Stimulated activated CD8-positive, alpha-beta memory T cell treated with anti-CD3 and anti-CD28 coated beads, Interleukin-7, amount 100 ng/mL, for 1 hour (primary cell): ENCODE results near the gene PPM1D.
"Not testable (repeated sequence)": the region's sequence is repeated elsewhere in the genome, so short reads cannot be mapped to it uniquely, and the experiment has no call there.

Source experiments
- DNase-seq, 2 donors: peaks; one replicate each; pipeline ENCODE4 v3.0.0-alpha.2; 2020; ENCODE audit warnings: low read depth in 2 of 2

The PPM1D gene

GRCh38 chr17:60599620-60600489 is at the start of gene PPM1D:
PPM1D (plus strand) TSS chr17:60600193; CDS start chr17:60600415, 222 bp downstream.
- peak; percentile 96 for DNase-seq

GRCh38 chr17:60552255-60552654 is 47.7 kb upstream of the PPM1D start:
- DNase-seq = not testable (repeated sequence)

GRCh38 chr17:60554377-60554788 is 45.6 kb upstream of the PPM1D start:
- DNase-seq = no peak

GRCh38 chr17:60555786-60556185 is 44.2 kb upstream of the PPM1D start:
- no peak for DNase-seq

- no peak for DNase-seq
Measured at GRCh38 chr17:60557805-60558204, 42.2 kb upstream of the PPM1D start.

GRCh38 chr17:60559659-60559994 is 40.4 kb upstream of the PPM1D start:
- no peak for DNase-seq

GRCh38 chr17:60559995-60560859 is 39.8 kb upstream of the PPM1D start:
- DNase-seq = no peak

- no peak for DNase-seq
Measured at GRCh38 chr17:60560860-60561257, 39.1 kb upstream of the PPM1D start.

GRCh38 chr17:60562421-60562820 is 37.6 kb upstream of the PPM1D start:
- no peak for DNase-seq

GRCh38 chr17:60563743-60564142 is 36.2 kb upstream of the PPM1D start:
- DNase-seq = no peak

GRCh38 chr17:60565233-60565632 is 34.8 kb upstream of the PPM1D start:
- DNase-seq = no peak

GRCh38 chr17:60573236-60574051 is 26.5 kb upstream of the PPM1D start:
- no peak for DNase-seq

GRCh38 chr17:60577147-60577915 is 22.7 kb upstream of the PPM1D start:
- DNase-seq = no peak

GRCh38 chr17:60579090-60579489 is 20.9 kb upstream of the PPM1D start:
- no peak for DNase-seq

- DNase-seq = no peak
Measured at GRCh38 chr17:60579551-60579950, 20.4 kb upstream of the PPM1D start.

GRCh38 chr17:60583008-60583407 is 17.0 kb upstream of the PPM1D start:
- no peak for DNase-seq

- no peak for DNase-seq
Measured at GRCh38 chr17:60585887-60586286, 14.1 kb upstream of the PPM1D start.

- DNase-seq = no peak
Measured at GRCh38 chr17:60586288-60586974, 13.6 kb upstream of the PPM1D start.

GRCh38 chr17:60590070-60590469 is 9.9 kb upstream of the PPM1D start:
- DNase-seq = no peak

GRCh38 chr17:60592750-60593149 is 7.2 kb upstream of the PPM1D start:
- no peak for DNase-seq
